PC-3 (cell line): ENCODE data around the gene OR14A2. TPM values are rescaled to one million over a fixed set of nuclear protein-coding genes. Genes with fewer than 3 reads are reported as not detected.
"Not testable (repeated sequence)": the region's sequence is repeated elsewhere in the genome, so short reads cannot be mapped to it uniquely, and the experiment has no call there.

Experiments used
- ATAC-seq: fragments of 200-7000 bp; cut with Tn5 transposase; 2 replicates; pipeline ENCODE4 v1.9.1; 2020; ENCODE audit warnings: mild to moderate bottlenecking, moderate library complexity
- BruUV-seq: library from RNA; stranded (reverse); fragments of 400-500 nt; replicated peaks from 2 replicates; lab custom pipeline; 2021; lab: Mats Ljungman, UMichigan
- CTCF ChIA-PET: fragments of 300-600 bp; sonication (Branson Sonifier 250); formaldehyde crosslinking; loops from one replicate; lab custom pipeline; 2022; ENCODE audit warnings: antibody characterized with exemption; lab: Charles Lee
- POLR2A ChIA-PET: fragments of 300-600 bp; sonication (Branson Sonifier 250); formaldehyde crosslinking; loops from one replicate; lab custom pipeline; 2022; ENCODE audit warnings: antibody characterized with exemption; ENCODE audit not compliant: unreplicated experiment; lab: Charles Lee
- DNase-seq: peaks from one replicate; pipeline ENCODE4 v3.0.0-alpha.2; 2015
- H2AFZ ChIP-seq: fragments of 300-600 bp; sonication (generic); 2 replicates; pipeline ENCODE4 v1.6.0; 2016; ENCODE audit warnings: antibody characterized with exemption, low read length
- H3F3A ChIP-seq: fragments of 300-600 bp; sonication (generic); one replicate; pipeline ENCODE4 v1.6.0; 2017; ENCODE audit warnings: antibody characterized with exemption, low read length, control low read depth, mild to moderate bottlenecking; ENCODE audit not compliant: unreplicated experiment
- H3K27ac ChIP-seq: fragments of 300-600 bp; sonication (generic); 2 replicates; pipeline ENCODE4 v1.5.1; 2016; ENCODE audit warnings: mild to moderate bottlenecking, low read length
- H3K27me3 ChIP-seq: fragments of 300-600 bp; sonication (generic); 2 replicates; pipeline ENCODE4 v1.6.1; 2016; ENCODE audit warnings: low read length, mixed read lengths
- H3K36me3 ChIP-seq: fragments of 300-600 bp; sonication (generic); 2 replicates; pipeline ENCODE4 v1.6.1; 2016; ENCODE audit warnings: low read depth, mixed run types, low read length, mixed read lengths
- H3K4me1 ChIP-seq: fragments of 300-600 bp; sonication (generic); 2 replicates; pipeline ENCODE4 v1.5.1; 2016; ENCODE audit warnings: low read length; ENCODE audit not compliant: insufficient read depth
- H3K4me2 ChIP-seq: fragments of 300-600 bp; sonication (generic); 2 replicates; pipeline ENCODE4 v1.6.0; 2016; ENCODE audit warnings: low read length
- H3K4me3 ChIP-seq: fragments of 300-600 bp; sonication (generic); 2 replicates; pipeline ENCODE4 v1.5.1; 2016; ENCODE audit warnings: mild to moderate bottlenecking, low read length, mixed read lengths
- H3K79me2 ChIP-seq: fragments of 300-600 bp; sonication (generic); 2 replicates; pipeline ENCODE4 v1.6.1; 2017; ENCODE audit warnings: low read length, mixed read lengths
- H3K9ac ChIP-seq: fragments of 300-600 bp; sonication (generic); 2 replicates; pipeline ENCODE4 v1.6.0; 2016; ENCODE audit warnings: mild to moderate bottlenecking, low read length
- H3K9me2 ChIP-seq: fragments of 300-600 bp; sonication (generic); replicated peaks from 2 replicates; pipeline ENCODE4 v1.6.1; 2016; ENCODE audit warnings: mixed run types, low read length, mixed read lengths
- H3K9me3 ChIP-seq: fragments of 300-600 bp; sonication (generic); 2 replicates; pipeline ENCODE4 v1.6.1; 2016; ENCODE audit warnings: low read length, mixed read lengths
- H4K20me1 ChIP-seq: fragments of 300-600 bp; sonication (generic); 2 replicates; pipeline ENCODE4 v1.6.1; 2016; ENCODE audit warnings: low read length, mixed read lengths
- CTCF ChIP-seq: fragments of 300-600 bp; sonication (generic); conservative IDR thresholded peaks from 2 replicates; pipeline ENCODE4 v1.5.1; 2017; ENCODE audit warnings: antibody characterized with exemption, low read depth, mild to moderate bottlenecking, low read length
- EZH2 ChIP-seq: fragments of 300-600 bp; sonication (generic); IDR thresholded peaks from one replicate; pipeline ENCODE4 v1.6.1; 2017; ENCODE audit warnings: antibody characterized with exemption, mild to moderate bottlenecking, low read length; ENCODE audit not compliant: unreplicated experiment
- EZH2phosphoT487 ChIP-seq: fragments of 300-600 bp; sonication (generic); IDR thresholded peaks from 2 replicates; pipeline ENCODE4 v1.6.1; 2018; ENCODE audit warnings: mild to moderate bottlenecking, antibody characterized with exemption, low read length, borderline replicate concordance
- intact Hi-C: fragments of 100-400 bp; cut with micrococcal nuclease; formaldehyde crosslinking; loops from 2 replicates; pipeline ENCODE4 v1.9.0; 2023
- total RNA-seq: library from RNA; depleted of rRNA; stranded (reverse); fragments of >200 nt; gene quantifications from 2 replicates; pipeline ENCODE4 v1.2.3, GENCODE V29; 2014

OR14A2 gene
- total RNA-seq, 1 experiment from 2014 or later = not detected

- intact Hi-C loops = loop anchor here (5.0 kb wide), 2 partner anchors 107 to 167 kb away; partner anchors contain the start of gene TRIM58
- Histone ChIP-seq H3K4me1 (peaks cover 19% of the 10 kb centered on the region), H3K4me2 (no peak overlapping the region), H3K36me3 (no peaks in the 10 kb centered on the region), H3K79me2 (no peaks in the 10 kb centered on the region), H3K4me3 (no peak overlapping the region), H3K9me2 (no peaks in the 10 kb centered on the region), H3K27ac (no peak overlapping the region), H4K20me1 (no peaks in the 10 kb centered on the region), H3F3A (no peaks in the 10 kb centered on the region), H3K9me3 (no peaks in the 10 kb centered on the region), H2AFZ (no peak overlapping the region), H3K9ac (no peak overlapping the region), H3K27me3 (no peaks in the 10 kb centered on the region)
- TF ChIP-seq CTCF (no peak), EZH2 (no peak), EZH2phosphoT487 (no peak)
- CTCF ChIA-PET = no interaction called here
- no peak for DNase-seq
- POLR2A ChIA-PET = no interaction called here
- ATAC-seq = no peak
- no TSS peak for BruUV-seq
These were observed 1.9 kb upstream of the OR14A2 start for GRCh38 chr1:247749870-247750269.

GRCh38 chr1:247747616-247748015, 325 bp downstream of the OR14A2 start:
- H3K27ac ChIP-seq = no peak overlapping the region
- BruUV-seq = no TSS peak
- peaks cover 20% of the 10 kb centered on the region for H3K4me1 ChIP-seq
- no peaks in the 10 kb centered on the region for H3K9me2 ChIP-seq
- no peaks in the 10 kb centered on the region for H4K20me1 ChIP-seq
- peak; percentile 21; the same call in 1 of the 2 replicates for ATAC-seq
- no peaks in the 10 kb centered on the region for H3K27me3 ChIP-seq
- H3K9me3 ChIP-seq = no peaks in the 10 kb centered on the region
- CTCF ChIA-PET = no interaction called here
- H3F3A ChIP-seq = no peaks in the 10 kb centered on the region
- no peaks in the 10 kb centered on the region for H3K79me2 ChIP-seq
- DNase-seq = peak; percentile 72
- H2AFZ ChIP-seq = no peak overlapping the region
- no peaks in the 10 kb centered on the region for H3K36me3 ChIP-seq
- intact Hi-C loops = loop anchor here (5.0 kb wide), 2 partner anchors 110 to 170 kb away; partner anchors contain the start of gene TRIM58
- POLR2A ChIA-PET = no interaction called here
- no peak overlapping the region for H3K9ac ChIP-seq
- TF ChIP-seq EZH2 (no peak), EZH2phosphoT487 (no peak), CTCF (no peak)
- no peak overlapping the region for H3K4me2 ChIP-seq
- H3K4me3 ChIP-seq = no peak overlapping the region

- Histone ChIP-seq H3K4me1 (peaks cover 31% of the 10 kb centered on the region), H3K4me2 (0 out of 2 replicates have a peak overlapping the region, but pooled peaks have one; percentile 2), H3K9ac (no peak overlapping the region), H3F3A (peaks cover 4% of the 10 kb centered on the region), H3K79me2 (no peaks in the 10 kb centered on the region), H2AFZ (no peak overlapping the region), H3K9me2 (no peaks in the 10 kb centered on the region), H3K4me3 (no peak overlapping the region), H3K9me3 (no peaks in the 10 kb centered on the region), H3K36me3 (no peaks in the 10 kb centered on the region), H3K27me3 (no peaks in the 10 kb centered on the region), H4K20me1 (no peaks in the 10 kb centered on the region), H3K27ac (no peak overlapping the region)
- BruUV-seq = no TSS peak
- DNase-seq (peak; percentile 85), ATAC-seq (peak; percentile 70)
- TF ChIP-seq CTCF (no peak), EZH2 (no peak), EZH2phosphoT487 (no peak)
- ChIA-PET POLR2A (interaction anchor here (0.6 kb wide), 1 partner anchor 111 kb away, joined by 3 read pairs; the partner anchor contains the start of gene TRIM58), CTCF (no interaction called here)
- intact Hi-C loops = loop anchor here (5.0 kb wide), 2 partner anchors 111 to 171 kb away; partner anchors contain the start of gene TRIM58
These were observed 1.5 kb downstream of the OR14A2 start for GRCh38 chr1:247746391-247746935.

- ATAC-seq = peak; percentile 42
These were observed 5.7 kb downstream of the OR14A2 start for GRCh38 chr1:247742215-247742760.

More at GRCh38 chr1:247742215-247742760, 5.7 kb downstream of the OR14A2 start:
- H3K9ac ChIP-seq, H3K9me2 ChIP-seq, H3K36me3 ChIP-seq, BruUV-seq, H3K4me3 ChIP-seq, H4K20me1 ChIP-seq, H2AFZ ChIP-seq, H3K9me3 ChIP-seq, H3F3A ChIP-seq, H3K79me2 ChIP-seq, intact Hi-C loops, H3K27me3 ChIP-seq: not testable (repeated sequence)
- Histone ChIP-seq H3K4me2 (peak overlapping the region; percentile 42), H3K27ac (0 out of 2 replicates have a peak overlapping the region, but pooled peaks have one; percentile 28), H3K4me1 (peaks cover 36% of the 10 kb centered on the region)
- CTCF ChIA-PET = interaction anchor here (0.6 kb wide), 1 partner anchor 312 kb away, joined by 3 read pairs; no protein-coding TSS in a partner anchor
- peak; percentile 88 for DNase-seq
- POLR2A ChIA-PET = interaction anchor here (0.6 kb wide), 1 partner anchor 99 kb away, joined by 3 read pairs; no protein-coding TSS in a partner anchor
